Measurements from ENCODE around the gene SPIRE1.
"Not testable (repeated sequence)": the region's sequence is repeated elsewhere in the genome, so short reads cannot be mapped to it uniquely, and the experiment has no call there.

SPIRE1 gene

GRCh38 chr18:12598181-12598930, 59.6 kb downstream of the SPIRE1 start:
- no peak for DNase-seq (ENCODE audit: low spot score)

GRCh38 chr18:12597760-12598159, 60.1 kb downstream of the SPIRE1 start:
- no peak for DNase-seq (ENCODE audit: low spot score)

GRCh38 chr18:12595571-12596255, 62.2 kb downstream of the SPIRE1 start:
- no peak for DNase-seq (ENCODE audit: low spot score)

GRCh38 chr18:12593866-12594265, 64.0 kb downstream of the SPIRE1 start:
- DNase-seq (ENCODE audit: low spot score): no peak

GRCh38 chr18:12592597-12593127, 65.2 kb downstream of the SPIRE1 start:
- DNase-seq (ENCODE audit: low spot score): no peak

- no peak for DNase-seq (ENCODE audit: low spot score)
Observed at GRCh38 chr18:12589448-12589847, 68.5 kb downstream of the SPIRE1 start.

- no peak for DNase-seq (ENCODE audit: low spot score)
Observed at GRCh38 chr18:12586956-12587355, 71.0 kb downstream of the SPIRE1 start.

- no peak for DNase-seq (ENCODE audit: low spot score)
Observed at GRCh38 chr18:12585218-12585617, 72.7 kb downstream of the SPIRE1 start.

- no peak for DNase-seq (ENCODE audit: low spot score)
Observed at GRCh38 chr18:12580630-12581342, 77.1 kb downstream of the SPIRE1 start.

GRCh38 chr18:12579775-12580174, 78.1 kb downstream of the SPIRE1 start:
- no peak for DNase-seq (ENCODE audit: low spot score)

GRCh38 chr18:12577848-12578247, 80.1 kb downstream of the SPIRE1 start:
- DNase-seq (ENCODE audit: low spot score): no peak

- DNase-seq (ENCODE audit: low spot score): no peak
Observed at GRCh38 chr18:12574494-12575185, 83.3 kb downstream of the SPIRE1 start.

- DNase-seq (ENCODE audit: low spot score): no peak
Observed at GRCh38 chr18:12571630-12572029, 86.3 kb downstream of the SPIRE1 start.

- no peak for DNase-seq (ENCODE audit: low spot score)
Observed at GRCh38 chr18:12569791-12570190, 88.1 kb downstream of the SPIRE1 start.

- DNase-seq (ENCODE audit: low spot score): no peak
Observed at GRCh38 chr18:12567849-12568248, 90.1 kb downstream of the SPIRE1 start.

GRCh38 chr18:12564861-12565260, 93.0 kb downstream of the SPIRE1 start:
- DNase-seq (ENCODE audit: low spot score): no peak

- DNase-seq (ENCODE audit: low spot score): no peak
Observed at GRCh38 chr18:12564378-12564777, 93.5 kb downstream of the SPIRE1 start.

- DNase-seq (ENCODE audit: low spot score): not testable (repeated sequence)
Observed at GRCh38 chr18:12560600-12560999, 97.3 kb downstream of the SPIRE1 start.

- DNase-seq (ENCODE audit: low spot score): no peak
Observed at GRCh38 chr18:12559319-12559718, 98.6 kb downstream of the SPIRE1 start.

GRCh38 chr18:12556946-12557806, 100.7 kb downstream of the SPIRE1 start:
- DNase-seq (ENCODE audit: low spot score): no peak

GRCh38 chr18:12554796-12555388, 103.0 kb downstream of the SPIRE1 start:
- no peak for DNase-seq (ENCODE audit: low spot score)
